Neural crest cell (in vitro differentiated cells): ENCODE data around the gene FNDC8. TPM values are rescaled to one million over a fixed set of nuclear protein-coding genes. Genes with fewer than 3 reads are reported as not detected.
A peak's percentile ranks its signal among the peaks of the same experiment; 100 is the strongest.
"Not testable (repeated sequence)": the region's sequence is repeated elsewhere in the genome, so short reads cannot be mapped to it uniquely, and the experiment has no call there.

Experiments used
- DNase-seq: peaks from one replicate; pipeline ENCODE4 v3.0.0; 2021; ENCODE audit warnings: low read depth, mixed read lengths, low spot score
- H3K27ac Mint-ChIP-seq: one replicate; pipeline ENCODE4 v1.8.0; 2021; ENCODE audit warnings: mild to moderate bottlenecking, mixed read lengths; ENCODE audit not compliant: unreplicated experiment
- H3K27me3 Mint-ChIP-seq: 2 replicates; pipeline ENCODE4 v1.8.0; 2021; ENCODE audit warnings: low read depth, mild to moderate bottlenecking, mixed read lengths
- H3K36me3 Mint-ChIP-seq: 2 replicates; pipeline ENCODE4 v1.8.0; 2021; ENCODE audit warnings: low read depth, mild to moderate bottlenecking, mixed read lengths
- H3K4me1 Mint-ChIP-seq: 2 replicates; pipeline ENCODE4 v1.8.0; 2021; ENCODE audit warnings: mixed read lengths
- H3K4me3 Mint-ChIP-seq: one replicate; pipeline ENCODE4 v1.8.0; 2021; ENCODE audit warnings: mild to moderate bottlenecking, mixed read lengths
- H3K9me3 Mint-ChIP-seq: 2 replicates; pipeline ENCODE4 v1.8.0; 2021; ENCODE audit warnings: mixed read lengths
- total RNA-seq: library from RNA; stranded (reverse); gene quantifications from 2 replicates; pipeline ENCODE4 v1.2.1, GENCODE V29; 2021
- TF ChIP-seq, protein P1 (sequence below): fragments of 200-600 bp; sonication (generic); conservative IDR thresholded peaks from 2 replicates; pipeline ENCODE4 v1.5.0; 2021; ENCODE audit warnings: antibody characterized with exemption, mild to moderate bottlenecking

Gene FNDC8
- total RNA-seq, 1 donor from 2014 or later, result not detected

DNA sequence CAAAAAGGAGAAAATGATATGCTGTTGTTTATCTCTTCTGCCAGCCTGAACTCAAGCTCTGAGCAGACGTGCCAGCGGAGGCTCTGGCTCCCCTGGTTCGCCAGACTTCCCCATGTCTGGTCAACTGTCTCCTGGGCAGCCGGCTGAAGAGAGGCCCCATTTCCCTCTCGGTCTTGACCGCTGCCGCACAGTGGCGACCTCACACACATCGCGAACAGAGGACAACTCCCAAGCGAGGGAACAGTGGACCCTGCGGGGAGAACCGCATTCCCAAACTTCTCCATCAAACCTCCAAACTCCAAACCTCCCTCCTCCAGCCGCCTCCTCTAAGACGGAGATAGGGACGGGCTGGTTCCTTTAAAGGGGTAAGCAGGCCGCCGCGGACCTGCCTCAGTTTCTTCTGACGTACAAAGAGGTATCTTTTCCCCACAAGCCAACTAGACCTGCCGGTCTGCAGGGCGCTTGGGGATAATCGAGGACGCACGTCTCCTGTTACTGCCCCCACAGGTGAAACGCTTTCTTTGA is 33.0 kb upstream of the FNDC8 start:
- TF ChIP-seq, protein P1, sequence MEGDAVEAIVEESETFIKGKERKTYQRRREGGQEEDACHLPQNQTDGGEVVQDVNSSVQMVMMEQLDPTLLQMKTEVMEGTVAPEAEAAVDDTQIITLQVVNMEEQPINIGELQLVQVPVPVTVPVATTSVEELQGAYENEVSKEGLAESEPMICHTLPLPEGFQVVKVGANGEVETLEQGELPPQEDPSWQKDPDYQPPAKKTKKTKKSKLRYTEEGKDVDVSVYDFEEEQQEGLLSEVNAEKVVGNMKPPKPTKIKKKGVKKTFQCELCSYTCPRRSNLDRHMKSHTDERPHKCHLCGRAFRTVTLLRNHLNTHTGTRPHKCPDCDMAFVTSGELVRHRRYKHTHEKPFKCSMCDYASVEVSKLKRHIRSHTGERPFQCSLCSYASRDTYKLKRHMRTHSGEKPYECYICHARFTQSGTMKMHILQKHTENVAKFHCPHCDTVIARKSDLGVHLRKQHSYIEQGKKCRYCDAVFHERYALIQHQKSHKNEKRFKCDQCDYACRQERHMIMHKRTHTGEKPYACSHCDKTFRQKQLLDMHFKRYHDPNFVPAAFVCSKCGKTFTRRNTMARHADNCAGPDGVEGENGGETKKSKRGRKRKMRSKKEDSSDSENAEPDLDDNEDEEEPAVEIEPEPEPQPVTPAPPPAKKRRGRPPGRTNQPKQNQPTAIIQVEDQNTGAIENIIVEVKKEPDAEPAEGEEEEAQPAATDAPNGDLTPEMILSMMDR, result no peak
- peak; percentile 29 for DNase-seq
- Mint-ChIP-seq H3K27ac (peak overlapping the region; percentile 84), H3K4me3 (peak overlapping the region; percentile 90), H3K27me3 (peaks cover 3% of the 10 kb centered on the region), H3K9me3 (no peaks in the 10 kb centered on the region), H3K36me3 (no peaks in the 10 kb centered on the region), H3K4me1 (peaks cover 21% of the 10 kb centered on the region)

DNA sequence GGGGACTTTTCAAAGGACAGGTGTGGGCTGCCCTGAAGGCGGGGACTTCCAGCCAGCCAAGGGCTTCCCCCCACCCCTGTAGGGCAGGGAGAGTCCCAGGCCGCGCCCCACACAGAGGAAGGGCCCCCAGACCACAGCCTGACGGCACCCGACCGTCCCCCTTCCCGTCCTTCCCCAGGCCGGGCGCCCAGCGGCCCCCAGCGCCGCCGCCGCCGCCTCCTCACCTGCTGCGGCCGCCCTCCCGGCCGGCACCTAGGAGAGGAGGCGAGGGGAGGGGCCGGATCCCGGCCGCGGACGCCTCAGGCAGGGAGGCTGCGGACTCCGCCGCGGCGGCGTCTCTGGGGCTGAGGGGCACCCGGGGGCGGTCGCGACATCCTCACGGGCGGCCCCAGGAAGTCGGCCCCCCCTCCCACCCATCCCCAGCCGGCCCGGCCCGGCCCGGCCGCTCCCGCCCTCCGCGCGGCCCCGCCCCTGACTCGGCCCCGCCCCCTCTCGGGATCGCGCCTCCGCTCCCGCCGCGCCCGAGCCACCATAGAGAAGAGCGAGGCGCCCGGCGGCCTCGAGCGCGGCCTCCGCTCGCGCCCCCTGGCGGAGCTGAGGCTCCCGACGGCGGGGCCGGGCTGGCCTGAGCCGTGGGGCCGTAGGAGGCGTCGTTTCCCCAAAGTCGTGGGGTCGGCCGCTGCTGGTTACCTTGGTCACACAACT is 32.4 kb upstream of the FNDC8 start:
- TF ChIP-seq, protein P1, result peak; percentile 84
- Mint-ChIP-seq H3K4me1 (peaks cover 21% of the 10 kb centered on the region), H3K4me3 (peak overlapping the region; percentile 90), H3K27me3 (peaks cover 3% of the 10 kb centered on the region), H3K27ac (no peak overlapping the region), H3K36me3 (no peaks in the 10 kb centered on the region), H3K9me3 (no peaks in the 10 kb centered on the region)
- DNase-seq, result peak; percentile 79

DNA sequence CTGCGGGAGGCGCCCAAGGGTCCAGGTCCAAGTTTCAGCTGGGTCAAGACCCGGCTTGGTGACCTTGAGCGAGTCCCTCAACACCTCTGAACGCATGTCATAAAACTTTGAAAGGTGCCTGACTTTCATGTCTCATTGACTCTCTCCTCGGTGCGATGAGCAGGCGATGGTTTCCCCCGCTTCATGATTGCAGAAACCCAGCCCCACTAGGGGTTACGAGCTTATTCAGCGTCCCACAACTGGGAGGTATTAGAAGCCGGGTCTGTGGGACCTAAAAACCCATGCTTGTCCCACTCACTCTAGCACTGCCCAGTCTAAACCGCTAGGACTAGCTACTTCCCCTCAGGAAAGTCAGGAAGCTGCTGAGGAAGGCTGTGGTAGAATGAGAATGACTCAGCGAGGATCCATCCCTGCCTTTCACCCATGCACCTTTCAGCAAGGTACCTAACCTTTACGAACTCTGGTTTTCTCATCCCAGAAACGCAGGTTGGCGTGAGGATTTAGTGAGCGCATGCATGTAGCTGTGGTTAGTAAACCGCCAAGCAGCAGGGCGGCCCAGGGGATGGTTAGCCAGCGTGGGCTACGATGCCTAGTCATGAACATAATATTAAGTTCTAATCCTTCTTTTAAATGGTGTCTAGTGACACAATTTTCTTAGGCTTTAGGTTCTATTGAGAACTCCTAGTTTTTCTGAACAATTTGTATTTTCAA is 31.7 kb upstream of the FNDC8 start:
- Mint-ChIP-seq H3K36me3 (no peaks in the 10 kb centered on the region), H3K9me3 (no peaks in the 10 kb centered on the region), H3K4me3 (peak overlapping the region; percentile 89), H3K4me1 (peaks cover 21% of the 10 kb centered on the region), H3K27me3 (peaks cover 3% of the 10 kb centered on the region), H3K27ac (peak overlapping the region; percentile 74)
- TF ChIP-seq, protein P1, result peak; percentile 44
- DNase-seq, result no peak

DNA sequence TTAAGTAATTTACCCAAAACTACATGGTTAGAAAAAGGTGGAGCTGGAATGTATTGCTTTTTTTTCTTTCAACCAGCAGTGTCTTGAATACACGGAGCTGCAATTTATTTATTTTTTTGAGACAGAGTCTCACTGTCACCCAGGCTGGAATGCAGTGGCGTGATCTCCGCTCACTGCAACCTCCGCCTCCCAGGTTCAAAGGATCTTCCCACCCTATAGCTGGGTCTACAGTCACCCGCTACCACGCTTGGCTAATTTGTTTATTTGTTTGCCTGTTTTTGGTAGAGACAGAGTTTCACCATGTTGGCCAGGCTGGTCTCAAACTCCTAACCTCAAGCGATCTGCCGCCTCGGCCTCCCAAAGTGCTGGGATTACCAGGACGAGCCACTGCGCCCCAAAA is 30.7 kb upstream of the FNDC8 start:
- H3K4me1 Mint-ChIP-seq, result peaks cover 18% of the 10 kb centered on the region
- H3K27ac Mint-ChIP-seq, H3K27me3 Mint-ChIP-seq, H3K36me3 Mint-ChIP-seq, H3K9me3 Mint-ChIP-seq, DNase-seq: not testable (repeated sequence)
- peak overlapping the region; percentile 65 for H3K4me3 Mint-ChIP-seq

DNA sequence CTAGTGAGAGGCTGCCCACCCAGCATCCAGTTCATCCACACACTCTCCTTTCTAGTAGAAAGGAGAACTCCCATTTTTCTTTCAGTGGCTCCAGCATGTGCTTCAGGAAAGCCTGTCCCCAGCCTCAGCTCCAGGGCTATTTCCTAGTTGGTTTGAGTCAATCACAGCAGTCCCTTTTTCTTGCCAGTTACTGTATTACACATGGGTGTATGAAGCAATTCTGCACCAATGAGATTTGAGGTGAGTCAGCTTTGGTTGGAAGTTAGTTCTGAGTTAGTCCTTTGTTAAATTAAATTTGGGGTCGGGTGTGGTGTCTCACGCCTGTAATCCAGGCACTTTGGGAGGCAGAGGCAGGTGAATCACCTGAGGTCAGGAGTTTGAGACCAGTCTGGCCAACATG is 26.5 kb upstream of the FNDC8 start:
- no peak overlapping the region for H3K4me3 Mint-ChIP-seq
- no peaks in the 10 kb centered on the region for H3K4me1 Mint-ChIP-seq
- no peak for DNase-seq
- no peaks in the 10 kb centered on the region for H3K9me3 Mint-ChIP-seq
- TF ChIP-seq, protein P1, result no peak
- no peaks in the 10 kb centered on the region for H3K27me3 Mint-ChIP-seq
- H3K36me3 Mint-ChIP-seq, result peaks cover 3% of the 10 kb centered on the region
- H3K27ac Mint-ChIP-seq, result no peak overlapping the region

DNA sequence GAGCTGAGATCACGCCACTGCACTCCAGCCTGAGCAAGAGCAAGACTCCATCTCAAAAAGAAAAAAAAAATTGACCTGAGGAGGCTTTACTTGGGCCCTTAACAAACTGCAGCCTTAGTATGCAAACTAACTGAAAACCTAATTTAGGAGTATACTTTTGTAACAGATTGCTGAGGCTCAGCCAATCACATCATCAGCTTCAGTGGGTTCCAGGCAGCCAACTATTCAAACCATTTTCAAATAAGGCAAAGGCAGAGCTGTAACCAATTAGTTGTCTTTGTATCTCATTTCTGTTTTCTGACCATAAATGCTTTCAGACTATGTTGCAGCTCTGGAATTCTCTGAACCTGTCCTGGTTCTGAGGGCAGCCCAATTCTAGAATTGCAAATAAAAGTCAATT is 25.7 kb upstream of the FNDC8 start:
- no peaks in the 10 kb centered on the region for H3K27me3 Mint-ChIP-seq
- H3K36me3 Mint-ChIP-seq, result peaks cover 3% of the 10 kb centered on the region
- DNase-seq, result no peak
- no peaks in the 10 kb centered on the region for H3K9me3 Mint-ChIP-seq
- no peaks in the 10 kb centered on the region for H3K4me1 Mint-ChIP-seq
- no peak overlapping the region for H3K27ac Mint-ChIP-seq
- TF ChIP-seq, protein P1, result no peak
- H3K4me3 Mint-ChIP-seq, result no peak overlapping the region
